ENCODE results near the gene LIPT2.

Gene LIPT2

DNA sequence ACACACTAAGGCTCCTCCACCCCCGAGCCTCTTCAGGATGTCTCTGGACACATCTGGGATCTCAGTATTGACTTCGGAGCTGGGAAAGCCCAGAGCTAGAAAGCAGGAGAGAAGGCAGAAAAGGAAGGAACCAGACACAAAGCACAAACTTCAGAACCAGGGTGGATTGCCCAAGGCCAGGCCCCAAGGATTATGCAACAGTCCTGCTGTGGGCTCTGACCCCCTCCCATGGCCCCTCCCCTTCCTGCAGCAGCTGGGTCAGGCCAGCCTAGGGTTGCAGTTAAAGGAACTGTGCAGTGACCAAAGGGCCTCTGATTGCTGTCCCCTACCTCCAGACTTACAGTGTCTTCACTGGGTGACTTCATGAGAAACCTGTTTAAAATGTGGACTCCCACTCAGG lies 31.5 kb downstream of the LIPT2 start:
- no peaks in the 10 kb centered on the region for H3K79me2 ChIP-seq (ENCODE audit: control insufficient read depth, low read length)
- TF ChIP-seq, protein P1, sequence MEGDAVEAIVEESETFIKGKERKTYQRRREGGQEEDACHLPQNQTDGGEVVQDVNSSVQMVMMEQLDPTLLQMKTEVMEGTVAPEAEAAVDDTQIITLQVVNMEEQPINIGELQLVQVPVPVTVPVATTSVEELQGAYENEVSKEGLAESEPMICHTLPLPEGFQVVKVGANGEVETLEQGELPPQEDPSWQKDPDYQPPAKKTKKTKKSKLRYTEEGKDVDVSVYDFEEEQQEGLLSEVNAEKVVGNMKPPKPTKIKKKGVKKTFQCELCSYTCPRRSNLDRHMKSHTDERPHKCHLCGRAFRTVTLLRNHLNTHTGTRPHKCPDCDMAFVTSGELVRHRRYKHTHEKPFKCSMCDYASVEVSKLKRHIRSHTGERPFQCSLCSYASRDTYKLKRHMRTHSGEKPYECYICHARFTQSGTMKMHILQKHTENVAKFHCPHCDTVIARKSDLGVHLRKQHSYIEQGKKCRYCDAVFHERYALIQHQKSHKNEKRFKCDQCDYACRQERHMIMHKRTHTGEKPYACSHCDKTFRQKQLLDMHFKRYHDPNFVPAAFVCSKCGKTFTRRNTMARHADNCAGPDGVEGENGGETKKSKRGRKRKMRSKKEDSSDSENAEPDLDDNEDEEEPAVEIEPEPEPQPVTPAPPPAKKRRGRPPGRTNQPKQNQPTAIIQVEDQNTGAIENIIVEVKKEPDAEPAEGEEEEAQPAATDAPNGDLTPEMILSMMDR (IDR thresholded peaks at IDR 0.05; ENCODE audit: low read depth, low read length, poor library complexity, severe bottlenecking) = no peak
- no peak for TF ChIP-seq EZH2phosphoT487 (IDR thresholded peaks at IDR 0.05; ENCODE audit: borderline replicate concordance, low read length)
- H3F3A ChIP-seq (ENCODE audit: control insufficient read depth, insufficient read depth) = no peaks in the 10 kb centered on the region
- no peak overlapping the region for H3K4me3 ChIP-seq (ENCODE audit: low read length)
- H3K4me2 ChIP-seq (ENCODE audit: low read length) = no peak overlapping the region
- H4K20me1 ChIP-seq (ENCODE audit: control insufficient read depth, insufficient read depth, low read depth, low read length) = no peaks in the 10 kb centered on the region
- no peaks in the 10 kb centered on the region for H3K4me1 ChIP-seq (ENCODE audit: control insufficient read depth, low read length)
- no peaks in the 10 kb centered on the region for H3K36me3 ChIP-seq (ENCODE audit: control insufficient read depth, low read length)
- no peaks in the 10 kb centered on the region for H3K9me2 ChIP-seq (replicated peaks; ENCODE audit: control insufficient read depth, low read length)
- H3K27me3 ChIP-seq (ENCODE audit: control insufficient read depth, low read length) = peaks cover 13% of the 10 kb centered on the region; the same call in 1 of the 2 replicates
- no peak overlapping the region for H3K27ac ChIP-seq (ENCODE audit: low read depth, low read length)
- no peaks in the 10 kb centered on the region for H3K9me3 ChIP-seq (ENCODE audit: control insufficient read depth, insufficient read depth, low read length)

DNA sequence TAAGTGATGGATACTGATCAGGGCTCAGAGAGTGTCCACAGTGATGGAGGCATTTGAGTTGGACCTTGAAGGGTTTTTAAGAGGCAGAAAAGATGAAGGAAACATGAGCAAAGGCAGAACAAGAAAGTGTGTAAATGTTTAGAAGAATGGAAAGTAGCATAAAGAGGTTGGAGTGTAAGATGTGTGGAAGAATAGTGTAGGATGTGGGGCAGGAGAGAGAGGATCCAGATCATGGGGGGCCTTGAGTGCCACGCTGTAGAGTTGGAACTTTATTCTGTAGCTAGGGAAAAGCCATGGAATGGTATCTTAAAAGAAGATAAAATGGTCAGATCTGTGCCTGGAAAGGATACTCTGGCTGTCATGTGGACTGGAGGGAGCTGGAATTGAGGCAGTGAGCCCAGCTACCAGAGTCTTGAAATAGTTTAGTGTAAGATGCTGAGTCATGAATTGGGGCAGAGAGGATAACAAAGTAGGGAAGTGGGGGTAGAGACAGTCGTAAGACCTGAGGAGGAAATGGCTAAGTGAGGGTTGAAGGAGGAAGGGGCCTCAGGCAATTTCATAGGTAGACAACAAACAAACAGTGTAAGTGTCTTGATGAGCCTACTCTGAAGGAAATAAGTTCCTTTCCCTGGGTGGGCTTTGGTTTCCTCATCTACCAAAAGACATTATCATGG lies 32.9 kb downstream of the LIPT2 start:
- Histone ChIP-seq H3K4me1 (ENCODE audit: control insufficient read depth, low read length) (no peaks in the 10 kb centered on the region), H3F3A (ENCODE audit: control insufficient read depth, insufficient read depth) (no peaks in the 10 kb centered on the region), H4K20me1 (ENCODE audit: control insufficient read depth, insufficient read depth, low read depth, low read length) (no peaks in the 10 kb centered on the region), H3K4me3 (ENCODE audit: low read length) (no peak overlapping the region), H3K79me2 (ENCODE audit: control insufficient read depth, low read length) (no peaks in the 10 kb centered on the region), H3K36me3 (ENCODE audit: control insufficient read depth, low read length) (no peaks in the 10 kb centered on the region), H3K27me3 (ENCODE audit: control insufficient read depth, low read length) (peaks cover 13% of the 10 kb centered on the region; the same call in 1 of the 2 replicates), H3K9me2 (replicated peaks; ENCODE audit: control insufficient read depth, low read length) (no peaks in the 10 kb centered on the region), H3K9me3 (ENCODE audit: control insufficient read depth, insufficient read depth, low read length) (no peaks in the 10 kb centered on the region), H3K27ac (ENCODE audit: low read depth, low read length) (no peak overlapping the region), H3K4me2 (ENCODE audit: low read length) (no peak overlapping the region)
- TF ChIP-seq EZH2phosphoT487 (IDR thresholded peaks at IDR 0.05; ENCODE audit: borderline replicate concordance, low read length) = no peak
- TF ChIP-seq, protein P1 (IDR thresholded peaks at IDR 0.05; ENCODE audit: low read depth, low read length, poor library complexity, severe bottlenecking) = no peak

DNA sequence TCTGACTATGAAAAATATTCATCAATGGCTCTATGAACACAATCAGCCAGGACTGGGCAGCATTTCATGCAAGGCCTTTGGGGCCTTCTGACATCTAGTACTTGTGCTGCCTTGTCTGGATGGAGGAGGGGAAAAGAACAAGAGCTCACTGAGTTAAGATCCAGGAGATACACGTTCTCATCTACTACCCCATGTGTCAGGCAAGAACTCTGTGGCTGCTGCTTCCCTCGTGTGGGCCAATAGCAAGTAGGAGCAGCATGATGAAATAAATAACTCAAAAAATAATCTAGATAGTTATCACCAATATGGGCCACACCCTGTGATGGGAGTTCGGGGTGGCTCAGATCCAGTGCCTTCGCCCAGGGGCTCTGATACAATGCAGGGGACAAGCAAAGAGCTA lies 33.5 kb downstream of the LIPT2 start:
- Histone ChIP-seq H3K36me3 (ENCODE audit: control insufficient read depth, low read length) (no peaks in the 10 kb centered on the region), H3K4me2 (ENCODE audit: low read length) (no peak overlapping the region), H4K20me1 (ENCODE audit: control insufficient read depth, insufficient read depth, low read depth, low read length) (no peaks in the 10 kb centered on the region), H3K4me1 (ENCODE audit: control insufficient read depth, low read length) (no peaks in the 10 kb centered on the region), H3K79me2 (ENCODE audit: control insufficient read depth, low read length) (no peaks in the 10 kb centered on the region), H3K4me3 (ENCODE audit: low read length) (no peak overlapping the region), H3K27ac (ENCODE audit: low read depth, low read length) (no peak overlapping the region), H3F3A (ENCODE audit: control insufficient read depth, insufficient read depth) (no peaks in the 10 kb centered on the region), H3K9me3 (ENCODE audit: control insufficient read depth, insufficient read depth, low read length) (no peaks in the 10 kb centered on the region), H3K27me3 (ENCODE audit: control insufficient read depth, low read length) (peaks cover 9% of the 10 kb centered on the region; the same call in 1 of the 2 replicates), H3K9me2 (replicated peaks; ENCODE audit: control insufficient read depth, low read length) (no peaks in the 10 kb centered on the region)
- TF ChIP-seq, protein P1 (IDR thresholded peaks at IDR 0.05; ENCODE audit: low read depth, low read length, poor library complexity, severe bottlenecking) = no peak
- TF ChIP-seq EZH2phosphoT487 (IDR thresholded peaks at IDR 0.05; ENCODE audit: borderline replicate concordance, low read length) = no peak
